DMS114 treated with DMSO at 0.1 percent for 48 hours (cell line): Measurements from ENCODE around the gene FBXW5.

Experiments
- DNase-seq: peaks from one replicate; lab custom pipeline; 2025; ENCODE audit not compliant: unreplicated experiment; lab: John Stamatoyannopoulos, UW

The FBXW5 gene

DNA sequence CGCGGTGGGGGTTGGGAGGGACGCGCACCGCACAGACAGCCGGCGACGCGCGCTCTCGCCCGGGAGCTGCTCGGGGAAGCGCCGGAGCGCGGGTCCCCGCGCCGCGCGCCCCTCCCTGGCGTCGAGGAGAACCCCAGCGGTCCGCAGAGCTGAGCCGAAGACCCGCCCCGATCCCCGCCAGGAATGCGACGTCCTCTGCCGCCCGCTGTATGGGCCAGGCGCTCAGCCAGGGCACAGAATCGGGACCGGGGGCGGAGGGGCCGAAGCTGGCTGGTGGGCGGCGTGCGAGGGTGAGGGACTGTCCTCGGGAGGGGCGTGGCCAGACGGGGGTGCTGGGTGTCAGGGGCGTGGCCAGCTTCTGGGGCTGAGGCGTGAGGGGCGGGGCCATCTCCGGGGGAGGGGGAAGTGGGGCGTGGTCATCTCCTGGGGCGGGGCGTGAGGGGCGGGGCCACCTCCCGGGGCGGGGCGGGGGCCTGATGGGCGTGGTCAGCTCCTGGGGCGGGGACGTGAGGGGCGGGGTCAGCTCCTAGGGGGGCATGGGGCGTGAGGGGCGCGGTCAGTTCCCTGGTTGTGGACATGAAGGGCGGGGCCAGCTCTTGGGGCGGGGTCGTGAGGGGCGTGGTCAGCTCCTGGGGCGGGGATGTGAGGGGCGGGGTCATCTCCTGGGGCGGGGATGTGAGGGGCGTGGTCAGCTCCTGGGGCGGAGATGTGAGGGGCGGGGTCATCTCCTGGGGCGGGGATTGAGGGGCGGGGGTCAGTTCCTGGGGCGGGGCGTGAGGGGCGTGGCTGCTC lies 33.7 kb upstream of the FBXW5 start:
- peak; percentile 47 for DNase-seq

DNA sequence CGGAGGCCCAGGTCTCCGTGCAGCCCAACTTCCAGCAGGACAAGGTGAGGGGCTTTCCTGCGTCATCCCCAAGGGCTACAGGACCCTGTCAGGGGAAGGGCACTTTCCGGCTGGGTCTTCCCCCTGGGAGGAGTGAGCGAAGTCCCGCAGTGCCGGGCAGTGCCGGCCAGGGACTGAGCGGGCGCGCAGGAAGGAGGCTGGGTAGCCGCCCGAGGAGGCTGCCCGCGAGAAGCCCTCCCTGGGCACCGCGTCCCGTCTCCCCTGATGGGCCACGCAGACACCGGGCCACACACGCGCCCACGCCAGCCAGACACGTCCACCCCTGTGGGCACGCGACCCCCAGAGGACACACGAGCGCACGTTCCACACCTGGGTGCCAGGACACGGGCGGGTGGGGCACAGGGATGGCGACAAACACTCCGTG lies 33.1 kb upstream of the FBXW5 start:
- DNase-seq, result no peak

DNA sequence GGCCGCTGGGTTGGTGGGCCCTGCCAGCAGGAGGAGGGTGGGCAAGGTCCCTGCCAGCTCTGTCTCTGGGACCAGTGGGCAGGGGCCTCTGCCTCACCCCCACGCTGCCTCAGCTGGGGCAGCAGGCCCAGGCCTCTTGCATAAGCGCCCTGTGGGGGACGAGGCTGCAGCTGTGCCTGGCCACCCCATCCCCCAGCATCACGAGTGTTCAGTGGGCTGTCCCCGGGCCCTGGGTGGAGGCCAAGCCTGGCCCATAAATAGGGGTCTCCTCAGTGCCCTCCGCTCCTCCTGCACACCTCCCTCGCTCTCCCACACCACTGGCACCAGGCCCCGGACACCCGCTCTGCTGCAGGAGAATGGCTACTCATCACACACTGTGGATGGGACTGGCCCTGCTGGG lies 32.7 kb upstream of the FBXW5 start, which contains the start of gene PTGDS:
PTGDS (plus strand) TSS at position 282 of the 400 bp plus-strand sequence; CDS start at position 357, 75 bp downstream.
- no peak for DNase-seq

DNA sequence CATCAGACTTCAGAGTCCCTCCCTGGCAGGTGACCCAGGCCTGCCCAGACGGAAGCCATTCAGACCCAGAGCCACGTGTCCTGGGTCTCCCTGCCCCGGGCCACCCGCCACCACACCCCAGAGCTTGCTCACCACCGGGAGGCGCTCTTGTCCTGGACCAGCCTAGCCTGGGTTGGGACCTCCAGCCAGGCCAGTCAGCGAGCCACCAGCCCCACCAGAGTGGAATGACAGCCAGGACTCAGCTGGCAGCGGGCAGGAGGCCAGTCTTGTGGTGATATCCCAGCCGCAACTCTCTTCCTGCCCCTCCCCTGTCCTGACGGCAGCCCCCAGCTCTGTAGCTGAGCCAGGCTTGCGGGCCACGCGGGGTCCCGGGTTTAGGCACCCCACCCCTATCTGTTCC lies 31.1 kb upstream of the FBXW5 start:
- DNase-seq, result no peak

DNA sequence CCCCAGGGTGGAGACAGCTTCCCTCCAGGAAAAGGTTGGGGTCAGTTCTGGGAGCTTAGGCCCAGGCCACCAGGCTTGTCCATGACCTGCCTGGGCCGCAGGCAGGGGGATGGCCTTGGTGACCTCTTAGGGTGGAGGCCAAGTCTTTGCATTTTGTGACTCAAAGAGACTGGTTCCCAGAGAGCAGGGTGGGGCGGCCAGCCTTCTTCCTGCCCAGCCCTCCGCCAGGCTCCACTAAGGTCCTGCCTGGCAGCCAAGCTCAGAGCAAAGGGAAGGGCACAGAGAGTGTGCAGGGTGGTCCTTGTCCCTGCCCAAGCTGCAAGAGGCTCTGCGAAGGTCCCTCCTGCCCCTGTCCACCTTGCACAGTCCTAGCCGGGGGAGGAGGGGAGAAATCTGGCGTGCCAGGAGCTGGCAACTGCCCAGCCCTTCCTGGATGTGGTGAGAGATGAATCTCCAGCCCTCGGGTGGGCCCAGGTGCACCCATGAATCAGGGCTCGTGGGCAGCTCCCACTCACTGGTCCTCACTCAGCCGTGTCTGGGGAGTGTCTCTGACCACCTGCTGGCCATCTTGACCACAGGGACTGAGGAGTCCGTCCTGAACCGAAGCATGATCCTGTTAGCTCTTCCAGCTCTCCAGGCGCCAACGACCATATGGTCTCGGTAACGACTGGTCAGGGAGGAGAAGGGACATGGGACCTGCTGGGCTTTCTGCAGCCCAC lies 30.4 kb upstream of the FBXW5 start:
- no peak for DNase-seq

DNA sequence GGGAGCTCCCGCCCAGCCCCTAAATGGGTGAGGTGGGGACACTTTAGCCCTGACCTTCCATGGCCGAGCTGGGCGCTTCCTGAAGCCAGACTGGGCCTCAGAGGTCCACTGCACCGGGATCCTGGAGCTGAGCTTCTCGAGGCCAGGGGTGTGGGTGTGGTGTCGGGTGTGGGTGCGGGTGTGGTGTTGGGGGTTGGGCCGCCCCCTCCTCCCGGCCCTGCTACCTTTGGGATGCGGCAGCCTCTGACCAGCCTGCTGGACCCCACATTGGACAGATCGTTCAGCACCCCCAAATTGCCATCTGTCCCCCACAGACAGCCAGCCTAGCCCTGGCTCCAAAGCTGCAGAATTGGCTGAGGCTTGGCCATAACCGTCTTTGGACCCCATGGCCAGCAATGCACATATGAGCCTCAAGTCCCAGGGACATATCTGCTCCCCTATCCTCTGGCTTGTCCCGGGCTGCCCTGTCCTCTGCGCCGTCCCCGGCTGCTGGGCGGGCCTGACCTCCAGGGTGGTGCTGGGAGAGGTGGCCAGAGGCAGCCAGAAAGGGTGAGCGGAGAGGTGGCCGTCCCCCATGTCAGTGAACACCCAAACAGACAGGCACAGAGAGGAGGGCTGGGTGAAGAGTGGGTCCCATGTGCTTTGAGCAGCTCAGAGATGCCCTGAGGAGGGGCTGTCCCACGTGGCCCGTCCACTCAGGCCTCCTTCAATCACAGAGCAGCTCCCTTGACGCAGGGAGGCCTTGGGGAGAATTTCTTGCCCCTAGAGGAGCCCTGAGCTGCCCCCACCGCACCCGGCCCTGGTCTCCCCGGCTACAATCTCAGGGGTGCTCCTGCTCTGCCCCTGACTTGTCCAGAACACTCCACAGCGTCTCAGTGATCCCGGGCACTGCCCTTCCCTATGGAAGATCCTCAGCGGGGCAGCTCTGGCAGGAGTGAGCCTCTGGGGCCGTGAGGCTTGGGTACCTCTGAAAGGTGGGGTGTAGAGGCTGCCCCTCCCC lies 29.4 kb upstream of the FBXW5 start:
- DNase-seq, result no peak

DNA sequence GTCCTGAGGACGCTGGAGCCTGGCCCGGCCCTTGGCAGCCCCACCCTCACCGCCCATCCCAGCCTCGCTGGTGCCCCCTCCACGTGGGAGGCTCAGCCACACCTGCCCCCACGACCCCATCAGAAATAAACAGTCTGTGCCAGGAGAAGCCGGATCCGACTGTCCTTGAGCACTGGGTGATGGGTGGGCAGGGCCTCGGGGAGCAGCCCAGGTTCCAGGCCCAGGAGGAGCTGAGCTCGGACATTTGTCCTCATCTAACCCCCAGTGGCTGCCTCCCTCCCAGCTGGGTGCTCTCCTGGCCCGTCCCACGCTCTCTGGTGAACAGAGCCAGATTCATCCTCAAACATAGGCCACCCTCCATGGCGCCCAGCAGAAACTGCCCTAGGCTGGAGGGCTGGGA lies 28.2 kb upstream of the FBXW5 start:
- no peak for DNase-seq

DNA sequence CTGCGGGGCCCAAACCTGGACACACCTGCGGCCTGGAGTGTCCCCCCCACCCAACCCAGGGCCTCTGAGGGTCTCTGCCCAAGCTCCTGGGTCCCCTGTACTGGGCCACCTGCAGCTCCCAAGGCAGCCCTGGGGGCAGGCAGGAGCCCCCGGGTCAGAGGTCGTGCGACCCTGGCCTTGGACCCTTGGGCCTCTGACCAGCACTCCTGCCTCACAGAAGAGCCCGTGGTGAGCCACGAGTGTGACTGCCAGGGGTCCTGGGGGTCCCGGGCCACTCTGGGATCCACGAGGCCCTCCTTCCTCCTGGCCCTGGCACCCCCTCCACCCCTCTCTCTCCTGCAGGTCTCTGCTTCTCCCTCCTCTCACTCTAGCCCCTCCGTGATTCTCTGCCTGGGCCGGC lies 27.8 kb upstream of the FBXW5 start:
- no peak for DNase-seq

DNA sequence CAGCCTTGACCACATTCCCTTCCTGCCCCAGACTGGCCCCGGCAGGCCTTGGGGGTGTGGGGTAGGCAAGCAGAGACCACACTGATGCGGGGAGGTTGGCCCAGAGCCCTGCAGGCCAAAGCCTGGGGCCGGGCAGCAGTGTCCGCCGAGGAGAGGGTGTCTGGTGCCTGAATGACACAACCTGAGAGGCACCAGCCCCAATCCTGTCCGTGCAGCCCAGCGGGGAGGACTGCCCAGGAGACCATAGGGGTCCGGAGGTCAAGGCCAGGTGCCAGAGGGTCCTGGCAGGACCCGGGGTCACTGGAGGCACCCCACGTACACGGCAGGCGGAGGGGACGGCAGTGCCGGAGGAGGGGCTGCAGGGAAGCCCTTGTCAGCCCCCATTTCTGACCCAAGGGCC lies 27.2 kb upstream of the FBXW5 start:
- no peak for DNase-seq

DNA sequence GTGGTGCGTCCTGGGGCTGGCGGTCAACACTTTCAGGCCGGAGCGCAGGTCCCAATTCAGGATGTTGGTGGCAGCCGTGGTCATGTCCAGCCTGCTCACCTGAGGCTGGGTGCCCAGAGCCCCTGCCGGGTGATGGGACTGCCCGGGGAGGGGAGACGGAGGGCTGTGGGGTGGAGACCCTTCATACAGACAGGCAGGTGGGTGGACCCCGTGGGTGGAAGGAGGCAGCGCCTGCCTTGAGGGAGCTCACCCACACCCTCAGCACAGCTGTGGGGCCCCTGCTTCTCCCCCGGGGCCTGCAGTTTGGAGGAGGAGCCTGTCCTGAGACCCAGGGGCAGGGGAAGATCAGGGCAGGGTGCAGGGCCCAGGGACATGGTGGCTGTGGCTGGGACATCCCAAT lies 25.8 kb upstream of the FBXW5 start:
- no peak for DNase-seq

DNA sequence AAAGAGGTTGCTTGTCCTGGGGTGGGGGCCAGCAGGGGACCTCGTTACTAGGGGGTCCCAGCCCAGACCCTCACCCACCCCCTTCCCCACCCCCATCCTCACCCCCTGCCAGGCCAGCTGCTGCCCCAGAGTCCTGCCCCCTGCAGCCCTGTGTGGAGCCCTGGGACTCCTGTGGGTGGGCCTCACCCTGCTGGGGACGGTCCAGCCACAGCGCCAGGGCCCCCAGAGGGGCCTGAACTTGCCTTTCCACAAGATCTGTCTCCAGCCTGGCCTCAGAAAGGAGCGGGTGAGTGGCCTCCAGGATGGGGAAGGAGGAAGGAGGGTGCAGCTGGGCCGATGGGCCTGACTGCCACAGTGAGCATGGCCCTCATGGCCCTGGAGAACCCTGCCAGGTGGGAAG lies 25.2 kb upstream of the FBXW5 start:
- no peak for DNase-seq

DNA sequence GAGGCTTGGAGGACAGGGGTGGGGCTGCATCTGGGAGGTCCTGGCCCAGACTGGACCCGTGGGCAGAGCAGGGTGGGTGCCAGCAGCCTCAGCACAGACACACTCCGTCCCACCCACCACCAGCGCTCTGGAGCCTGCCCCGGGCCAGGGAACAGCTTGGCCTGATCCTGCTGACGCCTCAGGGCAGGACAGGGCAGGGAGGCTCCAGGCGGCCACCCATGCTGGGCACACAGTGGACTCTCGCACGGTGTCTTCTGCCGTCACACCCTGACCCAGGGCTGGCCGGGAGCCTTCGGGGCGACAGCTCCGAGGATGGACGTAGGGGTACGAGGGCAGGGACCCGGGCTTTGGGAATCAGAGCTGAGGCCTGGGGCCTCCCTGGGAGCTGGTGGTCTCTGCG lies 24.6 kb upstream of the FBXW5 start:
- DNase-seq, result no peak

DNA sequence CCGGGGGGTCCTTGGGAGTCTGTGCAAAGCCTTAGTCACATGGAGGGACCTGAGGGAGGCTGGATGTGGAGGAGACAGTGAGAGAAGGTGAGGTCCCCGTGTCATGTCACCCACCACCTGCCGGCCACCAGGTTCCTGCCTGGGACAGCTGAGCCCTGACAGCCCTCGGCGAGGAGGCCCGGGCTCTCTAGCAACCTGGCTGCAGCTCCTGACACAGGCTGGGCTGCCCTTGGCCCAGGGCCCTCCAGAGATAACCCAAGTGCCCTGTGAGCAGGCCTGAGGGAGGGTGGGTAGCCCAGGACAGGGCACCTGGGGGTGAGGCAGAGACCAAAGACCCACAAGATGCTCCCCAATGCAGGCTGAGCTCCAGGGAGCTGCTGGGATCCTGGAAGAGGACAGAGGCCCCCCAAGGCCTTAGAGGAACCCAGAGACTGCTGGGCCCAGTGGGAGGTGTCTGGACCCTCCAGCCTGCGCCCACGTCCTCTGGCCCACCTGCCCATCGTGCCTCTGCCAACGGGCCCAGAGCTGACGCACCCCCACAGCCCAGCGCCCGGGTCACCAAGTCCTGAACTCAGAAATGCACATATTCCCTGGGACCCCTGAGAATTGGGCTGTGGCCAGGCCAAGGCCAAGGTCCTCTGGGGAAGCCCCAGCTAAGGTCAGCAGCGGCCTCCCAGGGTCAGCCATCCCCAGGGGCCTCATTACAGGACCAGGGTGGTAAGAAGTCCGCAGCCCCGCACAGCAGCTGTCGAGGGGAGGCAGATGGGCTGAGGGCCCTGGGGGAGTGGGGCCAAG lies 24.0 kb upstream of the FBXW5 start:
- no peak for DNase-seq

DNA sequence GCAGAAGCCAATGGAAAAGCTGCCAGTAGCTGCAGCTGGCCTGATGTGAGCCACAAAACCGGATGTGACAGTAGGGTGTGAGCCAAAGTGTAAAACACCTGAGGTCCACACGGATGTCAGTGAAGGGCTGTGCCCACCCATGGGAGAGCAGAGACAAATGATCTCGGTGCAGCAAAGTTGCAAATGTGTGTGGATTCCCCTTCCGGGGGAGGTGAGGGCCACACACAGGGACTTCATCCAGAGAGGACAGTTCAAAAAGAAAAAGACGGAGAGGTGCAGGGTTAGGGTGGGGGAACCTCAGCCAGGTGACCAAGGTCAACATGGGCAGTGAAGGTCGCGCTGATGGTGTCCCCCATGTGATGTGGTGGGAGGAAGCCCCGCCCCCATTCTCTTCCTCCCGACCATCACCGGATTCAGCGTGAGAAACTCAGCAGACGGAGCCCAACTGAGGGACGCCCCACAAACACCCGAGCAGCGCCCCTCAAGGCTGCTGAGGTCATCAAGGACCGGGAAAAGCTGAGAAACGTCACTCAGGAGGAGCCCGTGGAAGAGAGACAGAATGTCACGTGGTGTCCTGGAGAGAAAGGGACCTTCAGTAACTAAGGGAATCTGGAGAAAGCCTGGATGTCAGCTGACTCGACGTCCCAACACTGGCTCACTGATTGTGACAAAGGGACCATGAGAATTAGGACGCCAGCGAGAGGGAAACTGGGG lies 21.4 kb upstream of the FBXW5 start:
- no peak for DNase-seq

DNA sequence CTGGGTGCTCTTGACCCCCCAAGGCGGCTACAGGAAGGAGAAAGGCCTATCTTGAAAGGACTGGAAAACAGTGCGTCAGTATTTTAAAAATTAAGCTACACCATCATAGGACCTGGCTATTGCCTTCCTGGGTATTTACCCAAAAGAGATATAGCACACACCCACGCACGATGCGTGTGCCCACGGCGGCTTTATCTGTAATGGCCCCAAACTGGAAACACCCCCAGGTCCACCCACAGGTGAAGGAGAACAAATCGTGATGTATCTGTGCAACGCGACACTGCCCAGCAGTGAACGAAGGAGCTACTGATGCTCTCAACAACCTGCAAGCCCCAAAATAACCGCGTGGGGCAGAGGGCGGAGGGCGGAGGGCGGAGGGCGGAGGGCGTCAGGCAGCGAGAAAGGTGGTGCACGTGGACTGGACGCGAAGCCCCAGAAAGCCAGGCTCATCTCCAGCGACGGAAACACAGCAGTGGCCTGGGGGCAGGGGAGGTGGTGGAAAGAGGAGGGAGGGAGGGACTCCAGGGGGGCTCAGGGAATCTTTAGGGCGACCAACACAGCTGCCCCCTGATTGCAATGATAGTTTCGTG lies 20.4 kb upstream of the FBXW5 start:
- DNase-seq, result no peak

DNA sequence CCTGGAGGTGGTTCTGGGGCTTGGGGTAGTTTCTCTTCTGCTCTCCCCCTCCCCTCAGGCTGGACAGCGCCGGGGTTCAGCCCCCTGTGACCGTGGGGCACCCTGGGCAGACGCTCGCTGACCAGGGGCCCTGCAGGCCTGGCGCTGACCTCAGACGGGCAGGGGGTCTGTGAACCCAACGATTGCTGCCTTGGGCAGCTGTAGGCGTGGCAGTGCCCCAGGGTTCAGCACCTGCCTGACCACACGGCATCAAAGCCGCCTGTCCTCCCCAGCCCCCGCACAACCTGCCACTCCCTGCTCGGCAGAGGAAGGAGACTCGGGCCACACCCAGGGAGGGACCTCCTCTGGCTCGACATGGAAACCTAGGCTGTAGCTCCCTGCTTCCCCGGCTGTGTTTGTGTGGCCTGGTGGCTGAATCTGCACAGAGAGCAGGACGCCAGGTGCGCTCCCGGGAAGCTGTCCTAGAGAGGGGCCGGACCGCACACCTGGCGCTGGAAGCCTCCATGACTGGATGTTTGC lies 19.7 kb upstream of the FBXW5 start:
- DNase-seq, result no peak

DNA sequence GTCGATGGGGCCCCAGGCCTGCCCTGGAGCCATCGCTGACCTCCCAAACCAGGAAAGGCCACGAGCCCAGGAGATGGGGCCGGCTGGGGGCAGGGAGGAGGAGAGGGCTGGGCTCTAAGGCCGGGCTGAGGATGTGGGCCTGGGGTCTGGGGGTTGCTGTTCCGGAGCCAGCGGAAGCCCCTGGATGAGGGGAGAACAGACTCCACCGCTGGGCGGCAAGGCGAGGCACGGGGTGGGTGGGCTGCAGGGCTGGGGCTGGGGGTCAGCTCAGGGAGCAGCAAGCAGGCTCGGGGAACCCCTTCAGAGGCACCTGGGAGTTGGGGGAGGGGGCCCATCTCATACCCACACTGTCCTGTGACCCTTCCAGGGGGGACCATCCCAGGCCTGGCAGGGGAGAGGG lies 19.2 kb upstream of the FBXW5 start:
- no peak for DNase-seq

DNA sequence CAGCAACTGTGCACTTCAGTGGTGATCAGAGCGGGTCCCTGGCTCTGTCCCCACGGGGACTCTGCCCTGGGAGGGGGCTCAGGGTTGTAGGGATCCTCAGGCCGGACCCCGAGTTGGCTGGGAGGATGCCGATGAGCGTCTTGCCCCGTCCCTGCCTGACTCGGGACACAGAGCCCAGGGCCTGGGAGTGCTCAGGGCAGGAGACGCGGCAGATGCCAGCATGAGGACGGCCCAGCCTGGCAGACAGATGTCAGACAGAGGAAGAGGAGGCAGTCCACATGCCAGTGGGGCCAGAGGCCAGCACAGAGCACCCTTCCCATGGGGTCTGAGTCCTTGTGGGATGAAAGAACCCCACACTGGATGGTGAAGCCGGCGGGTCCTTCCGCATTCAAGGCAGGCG lies 18.8 kb upstream of the FBXW5 start:
- DNase-seq, result no peak

DNA sequence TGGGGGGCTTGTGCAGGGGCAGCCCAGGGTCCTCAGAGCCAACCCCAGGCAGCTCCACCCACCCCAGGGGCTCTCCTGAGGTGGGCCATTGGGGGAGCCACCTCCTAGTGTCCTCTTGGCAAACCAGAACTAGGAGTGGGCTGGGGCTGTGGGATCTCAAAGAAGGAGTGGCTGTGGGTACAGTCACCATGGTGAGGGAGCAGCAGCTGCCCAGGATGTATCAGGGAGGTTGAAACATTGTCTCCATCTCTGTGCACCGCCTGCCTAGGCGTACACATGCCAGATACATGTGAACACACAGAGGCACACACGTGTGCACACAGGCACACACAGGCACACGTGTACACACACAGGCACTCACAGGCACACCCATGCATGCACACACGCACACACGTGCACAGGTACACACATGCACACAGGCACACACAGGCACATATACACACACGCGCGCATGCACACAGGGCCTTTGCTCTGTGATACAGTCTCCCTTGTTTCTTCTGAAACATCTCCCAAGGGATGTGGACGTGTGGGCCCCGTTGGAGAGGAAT lies 18.2 kb upstream of the FBXW5 start:
- no peak for DNase-seq
